ENCODE data around the gene TBC1D17. TPM values are rescaled to one million over a fixed set of nuclear protein-coding genes. Genes with fewer than 3 reads are reported as not detected.

Gene TBC1D17
- total and polyA plus RNA-seq, 11 donors = 30.1 to 54.8 (median 38.1) TPM

- ATAC-seq (peak; percentile 63 to 80 (median 77)), DNase-seq (peak; percentile 98 to 99 (median 99))
- TF ChIP-seq, protein P1, sequence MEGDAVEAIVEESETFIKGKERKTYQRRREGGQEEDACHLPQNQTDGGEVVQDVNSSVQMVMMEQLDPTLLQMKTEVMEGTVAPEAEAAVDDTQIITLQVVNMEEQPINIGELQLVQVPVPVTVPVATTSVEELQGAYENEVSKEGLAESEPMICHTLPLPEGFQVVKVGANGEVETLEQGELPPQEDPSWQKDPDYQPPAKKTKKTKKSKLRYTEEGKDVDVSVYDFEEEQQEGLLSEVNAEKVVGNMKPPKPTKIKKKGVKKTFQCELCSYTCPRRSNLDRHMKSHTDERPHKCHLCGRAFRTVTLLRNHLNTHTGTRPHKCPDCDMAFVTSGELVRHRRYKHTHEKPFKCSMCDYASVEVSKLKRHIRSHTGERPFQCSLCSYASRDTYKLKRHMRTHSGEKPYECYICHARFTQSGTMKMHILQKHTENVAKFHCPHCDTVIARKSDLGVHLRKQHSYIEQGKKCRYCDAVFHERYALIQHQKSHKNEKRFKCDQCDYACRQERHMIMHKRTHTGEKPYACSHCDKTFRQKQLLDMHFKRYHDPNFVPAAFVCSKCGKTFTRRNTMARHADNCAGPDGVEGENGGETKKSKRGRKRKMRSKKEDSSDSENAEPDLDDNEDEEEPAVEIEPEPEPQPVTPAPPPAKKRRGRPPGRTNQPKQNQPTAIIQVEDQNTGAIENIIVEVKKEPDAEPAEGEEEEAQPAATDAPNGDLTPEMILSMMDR (IDR thresholded peaks at IDR 0.05) = no peak
- no peak for TF ChIP-seq POLR2A (IDR thresholded peaks at IDR 0.05)
- WGBS, 4 donors = 9 to 14% (median 10%) methylated on average over 27 to 41 of the region's 41 CpGs
- H3K27me3 ChIP-seq = no peaks in the 10 kb centered on the region
- peaks cover 2 to 52% (median 45%) of the 10 kb centered on the region in 9 donors for H3K36me3 ChIP-seq
- intact Hi-C loops (cut with DNase I) = loop anchor here in 6 of 10 donors (1.0 to 5.0 kb wide), 10 partner anchors 49 to 425 kb away; partner anchors contain the start of genes AP2A1 (in 3 of the 6), FUZ (in 3 of the 6), ADM5 (in 1 of the 6) and ALDH16A1 (in 1 of the 6)
- peak overlapping the region; percentile 96 to 100 (median 98) for H3K27ac ChIP-seq
- H3K4me1 ChIP-seq = peaks cover 0 to 28% (median 19%) of the 10 kb centered on the region in 12 donors
- no peaks in the 10 kb centered on the region for H3K9me3 ChIP-seq
- peak overlapping the region; percentile 52 to 98 (median 83) for H3K4me3 ChIP-seq
Observed at GRCh38 chr19:49877879-49878743, 609 bp downstream of the TBC1D17 start.

DNA sequence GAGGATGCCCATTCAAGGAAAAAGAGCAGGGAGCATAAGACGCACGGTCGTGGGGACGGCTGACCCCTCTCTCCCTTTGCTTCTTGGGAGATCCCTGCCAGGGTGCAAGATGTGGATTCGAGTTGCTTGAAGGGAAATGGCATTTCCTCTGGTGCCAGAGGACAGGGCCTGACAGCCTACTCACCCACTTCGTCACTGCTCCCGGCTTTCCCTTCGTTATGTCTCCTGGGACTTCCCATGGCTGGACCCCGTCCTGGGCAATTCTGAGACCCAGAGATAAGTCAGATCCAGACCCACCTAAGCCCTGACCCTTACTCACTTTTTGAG, 1.2 kb downstream of the TBC1D17 start:
- WGBS, 4 donors = 86 to 88% (median 86%) methylated on average over 9 of the region's 9 CpGs
- peak overlapping the region in 4 of 12 donors; percentile 97 to 100 (median 100) for H3K27ac ChIP-seq
- no peaks in the 10 kb centered on the region for H3K27me3 ChIP-seq
- no peaks in the 10 kb centered on the region for H3K9me3 ChIP-seq
- DNase-seq = no peak
- no peak for ATAC-seq
- peaks cover 2 to 58% (median 48%) of the 10 kb centered on the region in 9 donors for H3K36me3 ChIP-seq
- H3K4me3 ChIP-seq = peak overlapping the region in 7 of 12 donors; percentile 78 to 98 (median 85)
- TF ChIP-seq, protein P1 (IDR thresholded peaks at IDR 0.05) = no peak
- no peak for TF ChIP-seq POLR2A (IDR thresholded peaks at IDR 0.05)
- intact Hi-C loops (cut with DNase I) = loop anchor here in 3 of 10 donors (5.0 kb wide), 4 partner anchors 49 to 381 kb away; partner anchors contain the start of genes ADM5 (in 1 of the 3), AP2A1 (in 1 of the 3), ATF5 (in 1 of the 3) and NUP62 (in 1 of the 3)
- peaks cover 0 to 28% (median 19%) of the 10 kb centered on the region in 12 donors for H3K4me1 ChIP-seq

- no peak for ATAC-seq
- no peak for DNase-seq
- H3K4me1 ChIP-seq = peaks cover 0 to 28% (median 19%) of the 10 kb centered on the region in 12 donors
- no peaks in the 10 kb centered on the region for H3K9me3 ChIP-seq
- WGBS, 4 donors = 93 to 97% (median 97%) methylated on average over 12 of the region's 12 CpGs
- H3K36me3 ChIP-seq = peaks cover 8 to 61% (median 54%) of the 10 kb centered on the region in 9 donors
- no peak overlapping the region for H3K4me3 ChIP-seq
- H3K27ac ChIP-seq = no peak overlapping the region
- H3K27me3 ChIP-seq = no peaks in the 10 kb centered on the region
- intact Hi-C loops (cut with DNase I) = loop anchor here in 3 of 10 donors (5.0 kb wide), 4 partner anchors 48 to 382 kb away; partner anchors contain the start of genes ADM5 (in 1 of the 3), AP2A1 (in 1 of the 3), ATF5 (in 1 of the 3) and NUP62 (in 1 of the 3)
- TF ChIP-seq, protein P1 (IDR thresholded peaks at IDR 0.05) = no peak
- TF ChIP-seq POLR2A (IDR thresholded peaks at IDR 0.05) = no peak
Observed at GRCh38 chr19:49879243-49879963, 1.9 kb downstream of the TBC1D17 start.

Measured in heart left ventricle (tissue), 16 donors.